ENCODE data around the gene NTRK2.

NTRK2 gene

DNA sequence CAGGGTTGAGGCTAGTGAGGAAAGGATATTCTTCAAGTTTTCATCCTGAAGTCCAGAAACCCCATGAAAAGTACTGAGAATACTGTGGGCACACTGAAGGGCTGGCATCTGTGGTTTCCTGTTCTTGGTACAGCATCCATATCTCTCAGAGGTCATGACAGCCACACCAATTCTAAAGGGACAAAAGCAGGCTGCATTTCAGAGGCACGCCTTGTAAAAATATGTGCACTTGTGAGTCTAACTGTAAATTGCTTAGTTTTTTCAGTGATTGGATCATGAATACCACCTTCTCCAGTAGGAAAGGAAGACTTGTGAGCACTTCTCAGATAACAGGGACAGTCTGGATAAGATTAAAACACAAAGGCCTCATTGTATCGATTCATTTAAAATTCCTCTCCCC, 230.9 kb downstream of the NTRK2 start:
- no peak for DNase-seq

DNA sequence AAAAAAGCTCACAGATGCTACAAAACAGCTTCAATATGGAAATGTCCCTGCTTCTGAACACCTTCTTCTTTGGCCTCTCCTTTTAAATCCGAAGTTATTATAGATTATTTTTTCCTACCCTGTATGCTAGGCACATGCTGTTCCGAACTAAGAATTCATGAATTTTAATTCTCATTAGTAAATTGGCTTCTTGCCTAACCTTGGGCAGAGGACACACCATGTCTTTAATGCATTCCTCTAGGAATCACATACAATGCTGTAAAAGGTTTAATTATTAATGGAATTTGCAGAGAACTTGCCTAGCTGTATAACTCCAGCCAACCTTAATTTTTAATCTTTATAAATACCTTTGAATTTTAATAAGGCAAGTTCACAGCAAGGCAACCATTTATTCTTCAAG, 234.4 kb downstream of the NTRK2 start:
- no peak for DNase-seq

DNA sequence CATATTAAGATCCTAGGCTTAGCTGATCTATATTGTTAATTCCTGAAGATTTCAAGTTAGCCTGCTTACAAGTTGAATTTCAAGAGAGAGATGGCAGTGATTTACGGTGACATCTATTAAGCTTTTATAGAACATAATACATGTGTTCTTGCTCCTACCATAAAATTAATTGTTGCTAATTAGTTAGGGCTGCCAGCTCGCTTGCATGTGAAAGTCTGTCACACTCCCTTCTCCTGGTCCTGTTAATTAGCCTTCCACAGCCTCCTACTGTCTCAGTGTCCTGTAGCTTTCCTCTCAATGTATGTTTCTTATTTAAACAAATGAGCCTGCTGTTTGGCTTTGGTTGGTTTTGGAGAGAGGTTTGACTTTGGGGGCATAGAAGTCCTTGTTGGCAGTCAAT, 247.2 kb downstream of the NTRK2 start:
- no peak for DNase-seq

GRCh38 chr9:84917366-84918070, 248.0 kb downstream of the NTRK2 start:
- no peak for DNase-seq

DNA sequence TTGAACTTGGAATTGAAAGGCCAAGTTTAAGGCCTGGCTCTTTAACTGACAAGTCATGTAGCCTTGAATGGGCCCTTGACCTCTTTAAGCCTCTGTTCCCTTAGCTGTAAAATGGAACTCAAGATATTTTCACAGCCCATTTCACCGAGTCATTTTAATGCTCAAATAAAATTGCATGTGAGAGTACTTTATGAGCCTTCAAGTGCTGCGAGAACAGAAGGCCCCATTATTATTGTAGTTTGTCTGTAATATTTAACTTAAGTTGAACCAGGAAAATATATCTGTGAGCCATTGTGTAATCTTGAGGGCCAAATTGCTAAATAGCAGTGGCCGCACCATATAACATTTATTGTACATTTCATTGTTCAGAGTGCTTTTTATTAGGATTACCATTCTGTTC, 249.9 kb downstream of the NTRK2 start:
- no peak for DNase-seq

DNA sequence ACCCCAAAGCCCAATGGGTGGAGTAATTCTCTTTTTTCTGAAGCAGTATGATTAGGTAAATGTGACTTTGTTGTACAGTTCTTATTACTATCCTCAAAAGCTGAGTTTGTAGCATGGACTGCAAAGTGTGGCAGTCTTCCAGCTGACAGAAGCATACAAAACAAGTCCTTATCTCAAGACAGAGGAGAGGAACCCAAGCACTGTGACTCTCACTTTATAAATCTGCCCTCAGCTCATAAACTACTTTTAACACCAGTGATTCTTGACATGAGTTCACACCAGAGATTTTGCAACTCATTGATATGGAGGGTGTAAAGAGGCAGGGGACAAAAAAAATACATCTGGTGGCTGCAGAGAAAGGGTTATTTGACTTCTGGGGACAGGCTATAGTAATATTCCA, 251.6 kb downstream of the NTRK2 start:
- no peak for DNase-seq

GRCh38 chr9:84922051-84922450, 252.5 kb downstream of the NTRK2 start:
- no peak for DNase-seq

GRCh38 chr9:84924266-84924665, 254.7 kb downstream of the NTRK2 start:
- no peak for DNase-seq

DNA sequence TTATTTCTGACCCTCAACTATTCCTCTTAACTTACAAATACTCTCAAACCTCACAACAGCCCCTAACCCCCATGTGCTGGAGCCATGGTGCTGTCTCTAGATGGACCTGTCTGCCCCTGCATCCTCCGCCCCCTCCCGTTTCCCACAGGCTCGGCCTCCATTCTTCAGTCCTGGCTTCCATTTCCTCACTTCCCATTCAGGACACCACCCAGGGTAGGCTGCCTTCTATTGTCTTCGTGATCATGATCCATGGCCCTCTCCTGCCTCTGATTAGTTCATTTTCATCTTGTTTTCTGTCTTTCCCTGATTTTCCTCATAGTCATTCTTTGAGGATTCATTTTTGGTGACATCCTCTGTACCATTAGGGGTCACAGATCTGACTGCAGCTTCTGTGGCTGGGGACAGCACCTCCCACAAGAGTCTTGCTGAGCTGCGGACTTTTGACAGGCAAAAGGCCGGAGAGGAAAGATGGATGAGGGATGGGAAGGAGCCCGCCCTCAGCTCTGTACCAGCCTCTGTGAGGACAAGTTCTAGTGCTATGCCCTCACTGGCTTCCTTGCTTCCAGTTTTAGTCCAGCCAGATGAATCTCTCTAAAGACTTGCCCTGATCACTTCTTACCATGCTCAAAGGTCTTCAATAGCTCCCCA, 255.8 kb downstream of the NTRK2 start:
- DNase-seq, result no peak

- no peak for DNase-seq
Observed at GRCh38 chr9:84926793-84927192, 257.3 kb downstream of the NTRK2 start.

GRCh38 chr9:84928419-84928818, 258.9 kb downstream of the NTRK2 start:
- DNase-seq, result no peak

DNA sequence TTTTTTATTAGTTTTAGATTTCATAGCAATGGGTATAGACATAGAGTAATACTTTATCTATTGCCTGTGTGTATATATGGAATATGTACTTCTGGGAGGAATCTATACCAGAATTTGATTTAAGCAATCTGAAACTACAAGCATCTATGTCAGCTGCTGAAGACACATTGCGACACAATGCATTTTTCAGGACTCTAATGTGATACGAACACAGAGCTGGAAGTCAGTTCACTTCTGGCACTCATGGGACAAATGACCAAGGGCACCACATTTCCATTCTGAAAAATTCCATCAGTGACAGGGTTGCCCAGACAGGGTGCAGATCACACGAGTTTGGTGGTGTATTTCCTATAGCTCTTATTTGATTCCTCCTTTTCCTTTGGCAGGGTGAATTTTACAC, 259.5 kb downstream of the NTRK2 start:
- no peak for DNase-seq

GRCh38 chr9:84932915-84933527, 263.5 kb downstream of the NTRK2 start:
- DNase-seq, result no peak

- no peak for DNase-seq
Observed at GRCh38 chr9:84935528-84936117, 266.1 kb downstream of the NTRK2 start.

DNA sequence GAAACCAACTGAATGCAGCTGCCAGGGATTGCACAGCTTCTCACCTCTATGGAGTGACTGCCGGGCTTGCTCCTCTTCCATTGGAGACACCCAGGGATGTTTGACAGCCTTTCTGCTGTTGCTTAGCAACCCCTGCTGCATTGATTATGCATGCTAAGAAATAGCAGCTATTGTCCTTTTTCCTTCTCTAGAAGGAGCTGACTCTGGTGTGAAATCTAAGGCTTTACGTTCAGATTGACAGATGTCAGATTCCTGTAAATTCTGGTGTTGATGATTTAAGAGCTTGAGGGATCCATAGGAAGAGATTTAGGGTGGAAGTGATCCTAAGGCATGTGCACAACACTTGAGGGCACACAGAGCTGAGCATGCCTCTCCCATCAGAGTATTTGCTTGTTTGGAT, 267.7 kb downstream of the NTRK2 start:
- no peak for DNase-seq

DNA sequence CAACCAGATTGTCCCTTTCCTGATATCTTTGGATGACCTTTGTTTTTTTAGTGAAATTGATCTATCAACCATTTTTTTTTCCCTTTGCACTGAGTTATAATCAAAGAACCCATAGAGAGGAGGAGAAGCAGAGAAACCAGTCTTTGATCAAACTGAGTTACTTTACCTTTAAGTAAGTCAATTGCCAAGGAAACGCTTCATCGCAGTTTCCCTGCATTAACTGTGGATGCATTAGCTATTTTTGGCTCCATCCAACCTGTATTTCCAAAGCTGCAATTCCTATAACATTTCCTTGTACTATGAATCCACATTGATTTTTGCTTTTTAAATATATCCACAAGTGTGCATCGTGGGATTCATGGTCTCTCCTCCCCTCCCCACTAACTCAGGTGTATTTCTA, 268.1 kb downstream of the NTRK2 start:
- DNase-seq, result no peak

- no peak for DNase-seq
Observed at GRCh38 chr9:84939774-84940173, 270.2 kb downstream of the NTRK2 start.

GRCh38 chr9:84940294-84940693, 270.8 kb downstream of the NTRK2 start:
- DNase-seq, result no peak

DNA sequence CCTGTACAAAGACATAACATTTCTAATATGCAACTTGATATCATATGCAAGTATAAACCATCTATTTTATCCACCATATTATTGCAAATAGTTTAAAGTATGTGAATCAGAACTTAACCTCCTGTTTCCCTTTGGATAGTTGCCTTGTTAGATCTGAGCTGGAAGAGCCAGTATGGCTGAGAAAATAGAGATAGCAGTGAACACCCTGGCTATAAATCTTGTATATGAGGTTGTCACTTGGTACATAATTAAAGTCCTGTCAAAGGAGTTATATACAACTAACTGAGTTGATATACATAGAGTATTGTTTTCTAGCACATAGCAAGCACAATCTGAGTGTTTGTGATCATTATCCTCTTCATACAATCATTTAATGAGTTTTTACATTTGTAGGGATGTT, 272.3 kb downstream of the NTRK2 start:
- DNase-seq, result no peak

- DNase-seq, result no peak
Observed at GRCh38 chr9:84943482-84944050, 274.0 kb downstream of the NTRK2 start.

DNA sequence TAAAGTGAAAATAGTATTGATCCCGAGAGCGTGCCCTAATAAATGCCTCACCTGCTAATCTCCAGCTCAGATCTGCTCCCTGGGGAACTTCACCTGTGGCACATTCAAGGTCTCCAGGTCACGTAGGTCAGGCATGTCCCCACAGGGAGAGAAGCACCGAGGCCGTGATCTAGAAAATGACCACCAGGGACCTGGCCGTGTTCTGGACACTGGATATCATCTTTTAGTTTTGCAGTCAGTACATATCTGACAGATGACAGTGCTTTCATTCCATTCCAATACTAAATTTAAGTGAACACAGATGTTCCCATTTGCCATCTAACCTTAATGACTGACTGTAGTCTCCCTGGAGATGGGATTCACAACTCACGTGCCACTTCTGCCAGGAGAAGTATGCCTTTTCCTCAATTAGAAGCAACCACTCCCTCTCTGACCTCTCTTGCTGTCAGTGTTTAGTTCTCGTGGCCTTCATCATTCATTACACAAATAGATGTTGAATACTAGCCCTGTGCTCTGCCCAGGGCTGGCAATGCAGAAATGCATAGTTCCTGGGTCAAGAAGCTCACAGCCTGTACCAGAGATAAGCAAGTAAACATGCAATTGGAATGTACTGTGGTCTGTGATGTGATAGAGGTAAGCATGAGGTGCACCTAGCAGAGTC, 276.5 kb downstream of the NTRK2 start:
- no peak for DNase-seq

- no peak for DNase-seq
Observed at GRCh38 chr9:84947412-84947972, 278.0 kb downstream of the NTRK2 start.

DNA sequence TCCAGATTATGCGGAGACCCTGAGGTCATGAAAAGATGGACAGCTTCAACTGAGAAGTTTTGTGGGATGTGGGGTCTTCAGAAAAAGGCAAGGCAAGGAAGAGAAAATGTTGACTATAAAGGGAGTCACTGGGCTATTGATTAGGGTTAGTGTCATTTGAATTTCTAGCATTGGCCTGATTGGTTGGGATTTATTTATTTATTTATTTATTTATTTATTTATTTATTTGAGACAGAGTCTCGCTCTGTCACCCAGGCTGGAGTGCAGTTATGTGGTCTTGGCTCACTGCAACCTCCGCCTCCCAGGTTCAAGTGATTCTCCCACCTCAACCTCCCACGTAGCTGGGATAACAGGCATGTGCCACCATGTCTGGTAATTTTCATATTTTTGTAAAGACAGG, 279.7 kb downstream of the NTRK2 start:
- DNase-seq, result no peak

Measured in GF-D8 (cell line).